PC-9 (cell line): ENCODE data around the gene HSBP1.

Source experiments
- CTCF ChIP-seq: fragments of 200-600 bp; sonication (generic); conservative IDR thresholded peaks from 2 replicates; pipeline ENCODE4 v1.6.1; 2017; ENCODE audit warnings: mixed run types, antibody characterized with exemption, mild to moderate bottlenecking, moderate library complexity
- EZH2 ChIP-seq: fragments of 200-600 bp; sonication (generic); IDR thresholded peaks from 2 replicates; pipeline ENCODE4 v1.8.0; 2017; ENCODE audit warnings: antibody characterized with exemption, low read depth

GRCh38 chr16:83842756-83843507 is 35.2 kb downstream of the HSBP1 start:
- TF ChIP-seq CTCF (no peak), EZH2 (no peak)
